Activated CD4-positive, alpha-beta T cell treated with anti-CD3 and anti-CD28 coated beads for 4 hours (primary cell): ENCODE results near the gene TTBK2.
"Not testable (repeated sequence)": the region's sequence is repeated elsewhere in the genome, so short reads cannot be mapped to it uniquely, and the experiment has no call there.

Experiments used
- DNase-seq, 2 donors: peaks; one replicate each; pipeline ENCODE4 v3.0.0-alpha.2; 2020

Gene TTBK2

DNA sequence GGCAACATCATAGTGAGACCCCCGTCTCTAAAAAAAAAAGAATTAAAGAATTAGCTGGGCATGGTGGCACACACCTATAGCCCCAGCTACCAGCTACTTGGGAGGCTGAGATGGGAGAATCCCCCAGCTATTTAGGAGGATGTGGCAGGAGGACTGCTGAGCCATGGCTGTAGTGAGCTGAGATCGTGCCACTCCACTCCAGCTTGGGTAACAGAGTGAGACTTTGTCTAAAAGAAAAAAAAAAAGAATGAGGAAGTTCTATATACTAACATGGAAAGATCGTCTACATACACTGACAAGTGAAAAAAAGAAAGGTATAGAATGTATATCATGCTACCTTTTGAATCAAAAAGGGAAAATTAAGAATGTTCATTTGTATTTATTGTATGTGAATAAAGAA lies 99.8 kb downstream of the TTBK2 start:
- no peak for DNase-seq

DNA sequence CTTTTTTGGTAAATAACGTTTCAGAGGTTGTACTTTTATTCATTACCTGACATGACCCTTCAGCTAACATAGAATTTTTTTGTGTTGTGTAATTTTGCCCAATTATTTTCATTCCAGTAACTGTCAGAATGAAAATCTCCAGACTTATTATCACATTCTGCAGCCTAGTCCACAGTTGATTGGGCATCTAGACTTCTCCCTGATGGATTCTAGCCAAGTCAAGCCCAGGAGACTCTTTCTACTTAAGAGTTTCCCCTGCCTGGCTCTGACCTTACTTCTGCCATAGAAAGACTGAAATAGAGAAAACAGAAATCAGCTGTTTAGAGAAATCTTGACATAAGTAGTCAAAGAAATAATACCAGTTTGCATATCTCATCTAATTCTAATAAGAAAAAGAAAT lies 100.8 kb downstream of the TTBK2 start:
- no peak for DNase-seq

DNA sequence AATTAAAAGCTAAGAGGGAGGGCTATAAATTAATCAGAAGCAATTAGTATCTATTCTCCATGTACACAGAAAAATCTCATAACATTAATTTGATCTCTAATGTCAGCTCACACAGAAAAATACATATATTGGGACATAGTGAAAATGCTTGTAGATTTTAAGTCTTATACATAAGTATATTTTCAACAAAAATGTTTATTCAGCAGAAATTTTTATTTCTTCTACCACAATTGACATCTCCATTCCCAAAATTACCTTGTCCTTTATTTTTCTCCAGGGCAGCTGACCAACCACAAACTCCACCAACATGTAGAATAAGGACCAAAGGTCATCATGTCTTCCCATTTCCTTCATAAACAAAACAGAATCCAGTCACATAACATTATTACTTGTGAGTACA lies 109.1 kb downstream of the TTBK2 start:
- no peak for DNase-seq

DNA sequence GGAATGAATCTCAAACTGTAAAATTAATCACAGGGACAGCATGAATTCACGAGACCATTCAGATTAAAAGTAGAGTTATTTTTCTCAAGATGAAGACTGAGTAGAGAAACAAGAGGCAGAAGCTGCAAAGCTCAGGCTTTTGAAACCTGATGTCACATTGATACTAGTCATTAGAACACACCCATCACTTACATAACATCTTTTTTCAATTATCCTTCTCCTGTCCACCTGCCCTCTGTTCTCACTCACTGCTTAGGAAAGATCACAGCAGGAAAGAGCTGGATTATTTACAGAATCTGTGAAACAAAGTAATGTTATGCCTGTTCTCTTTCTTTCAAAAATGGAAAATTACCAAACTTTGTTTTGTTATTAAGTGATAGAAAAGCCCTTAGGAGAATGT lies 111.7 kb downstream of the TTBK2 start:
- DNase-seq = no peak

DNA sequence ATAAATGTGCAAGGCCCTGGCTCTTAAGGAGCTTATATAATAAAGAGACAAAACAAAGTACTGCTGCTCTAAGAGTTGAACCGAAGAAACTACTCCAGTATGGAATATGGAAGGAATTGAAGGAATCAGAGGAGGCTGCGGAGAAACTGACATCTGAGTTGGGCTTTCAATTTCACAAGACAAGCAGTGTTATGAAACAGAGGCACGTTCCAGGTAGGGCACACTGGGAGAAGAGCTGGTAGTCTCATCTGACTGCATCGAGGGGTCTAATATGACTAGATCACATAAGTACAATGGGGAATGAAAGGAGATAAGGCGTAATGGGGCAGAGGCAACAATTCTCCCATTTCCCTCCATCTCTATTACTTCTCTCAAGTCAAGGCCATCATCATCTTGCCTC lies 115.3 kb downstream of the TTBK2 start:
- no peak for DNase-seq

DNA sequence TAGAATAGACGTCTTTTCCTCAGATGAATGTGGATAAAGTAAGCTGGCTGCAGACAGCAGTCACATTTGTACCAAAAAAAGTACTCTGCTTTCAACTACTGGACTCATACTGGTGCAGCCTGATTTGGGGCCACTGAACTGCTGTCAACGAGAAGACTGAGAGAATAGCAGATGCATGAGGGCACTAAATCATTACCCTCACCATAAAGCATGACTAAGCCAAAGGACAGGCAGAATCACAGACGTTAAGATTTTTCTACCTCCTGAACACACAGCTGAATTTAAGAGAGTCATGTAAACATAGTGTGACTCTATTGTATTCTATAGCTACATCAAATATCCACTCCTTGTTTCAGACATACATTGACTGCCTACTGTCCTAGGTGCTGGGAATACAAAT lies 115.8 kb downstream of the TTBK2 start:
- no peak for DNase-seq

DNA sequence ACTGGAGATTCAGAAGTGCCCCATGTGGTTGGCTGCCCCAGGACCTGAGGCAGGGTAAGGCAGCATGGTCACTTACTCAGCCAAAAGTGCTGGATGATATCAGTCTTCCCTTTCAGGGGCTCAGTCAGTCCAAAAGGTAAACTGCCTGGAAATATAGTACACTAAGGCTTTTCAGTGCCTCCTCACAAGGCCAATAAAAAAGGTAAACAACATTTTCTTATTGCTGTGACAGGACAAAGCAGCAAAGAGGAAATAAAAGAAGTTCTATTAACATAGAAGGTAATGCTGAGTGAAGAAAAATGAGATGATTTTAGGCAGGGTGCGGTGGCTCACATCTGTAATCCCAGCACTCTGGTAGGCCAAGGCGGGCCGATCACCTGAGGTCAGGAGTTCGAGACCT lies 117.1 kb downstream of the TTBK2 start:
- DNase-seq = no peak

DNA sequence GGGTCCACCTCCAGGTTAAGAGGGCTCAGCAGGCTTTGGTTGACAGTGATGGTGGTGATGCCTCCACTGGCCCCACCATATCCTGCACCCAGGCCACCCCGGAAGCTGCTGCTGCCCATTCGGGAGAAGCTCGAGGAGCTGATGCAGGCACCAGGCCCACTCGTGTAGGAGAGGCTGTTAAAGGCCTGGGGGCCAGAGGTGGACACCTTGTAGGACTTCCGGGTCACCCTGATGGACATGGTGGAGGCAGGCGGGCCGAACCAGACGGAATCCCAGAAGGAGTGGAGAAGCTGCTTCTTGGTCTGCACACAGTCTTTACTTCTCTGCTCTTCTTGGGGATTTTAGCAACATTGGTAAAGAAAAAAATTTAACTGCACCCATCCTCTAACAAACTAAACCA lies 118.4 kb downstream of the TTBK2 start:
- no peak for DNase-seq

DNA sequence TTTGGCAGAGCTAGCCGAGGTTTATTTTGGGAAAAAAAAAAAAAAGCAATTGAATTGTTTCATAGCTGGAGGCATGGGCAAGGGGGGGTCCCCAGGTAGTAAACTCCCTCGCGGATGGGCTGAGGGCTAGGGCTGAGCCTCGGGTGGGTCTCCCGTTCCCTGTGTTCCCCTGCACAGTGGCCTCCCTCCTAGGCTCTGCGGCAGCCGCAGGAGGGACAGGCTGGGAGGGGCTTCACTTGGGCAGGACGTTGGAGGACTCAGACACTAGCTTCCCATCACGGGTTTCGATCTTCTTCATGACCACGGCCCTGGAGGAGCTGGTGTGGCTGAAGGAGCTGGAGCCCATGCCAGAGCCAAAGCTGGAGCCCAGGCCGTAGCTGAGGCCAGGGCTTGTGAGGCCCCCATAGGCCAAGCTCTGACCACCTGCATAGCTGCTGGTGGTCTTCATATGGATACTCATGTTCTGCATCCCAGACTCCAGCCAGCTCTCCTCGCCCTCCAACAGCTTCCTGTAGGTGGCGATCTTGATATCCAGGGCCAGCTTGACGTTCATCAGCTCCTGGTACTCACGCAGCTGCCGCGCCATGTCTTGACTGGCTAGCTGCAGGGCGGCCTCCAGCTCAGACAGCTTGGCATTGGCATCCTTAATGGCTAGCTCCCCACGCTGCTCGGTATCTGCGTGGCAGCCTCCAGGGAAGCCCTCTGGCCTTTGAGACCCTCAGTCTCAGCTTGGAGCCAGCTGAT lies 119.7 kb downstream of the TTBK2 start:
- no peak for DNase-seq

DNA sequence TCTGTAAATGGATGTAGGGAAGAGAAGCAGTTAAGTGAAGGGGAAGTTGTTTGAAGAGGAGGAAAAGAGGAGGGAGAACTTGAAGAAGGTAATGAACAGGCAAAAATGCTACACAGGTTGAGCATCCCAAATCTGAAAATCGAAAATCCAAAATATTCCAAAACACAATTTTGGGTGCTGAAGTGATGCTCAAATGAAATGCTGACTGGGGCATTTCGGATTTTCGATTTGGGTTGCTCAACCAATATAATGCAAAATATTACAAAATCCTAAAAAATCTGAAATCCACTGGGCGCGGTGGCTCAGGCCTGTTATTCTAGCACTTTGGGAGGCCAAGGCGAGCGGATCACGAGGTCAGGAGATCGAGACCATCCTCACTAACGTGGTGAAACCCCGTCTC lies 121.8 kb downstream of the TTBK2 start:
- no peak for DNase-seq

DNA sequence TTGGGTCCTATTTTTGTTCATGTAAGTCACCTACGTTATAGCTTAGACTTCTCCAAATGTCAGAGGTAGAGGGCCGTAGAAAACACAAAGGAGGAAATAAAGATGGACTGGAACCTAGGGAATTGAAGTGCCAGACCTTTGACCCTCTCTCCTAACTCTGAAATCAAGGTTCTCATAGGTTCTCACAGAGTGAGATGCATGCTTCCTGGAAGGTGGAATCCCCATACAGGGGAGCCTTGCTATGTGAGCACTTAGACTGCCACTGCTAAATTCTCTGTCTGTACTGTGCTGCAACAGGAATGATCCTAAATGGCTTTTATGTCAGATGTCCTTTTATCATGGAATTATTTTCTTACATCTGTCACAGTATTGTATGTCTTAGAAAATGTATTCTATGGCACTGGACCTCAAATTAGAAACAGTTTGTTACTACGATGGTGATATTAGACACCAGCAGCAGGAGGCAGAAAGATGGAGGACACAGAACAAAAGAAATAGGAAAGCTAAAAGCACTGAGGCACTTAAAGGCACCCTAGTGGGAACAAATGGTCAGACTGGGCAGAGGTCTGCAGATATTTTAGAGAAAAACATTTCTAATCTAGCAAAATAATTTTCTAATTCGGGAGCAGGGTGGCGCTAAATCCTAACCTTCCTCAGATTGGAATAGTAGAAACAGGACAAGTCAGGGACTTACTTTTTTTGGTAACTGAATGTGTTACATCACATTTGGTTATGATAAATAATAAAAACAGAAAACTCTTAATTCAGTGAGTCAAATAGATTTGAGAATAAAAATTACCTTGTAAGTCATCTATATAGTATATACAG lies 123.4 kb downstream of the TTBK2 start:
- no peak for DNase-seq

DNA sequence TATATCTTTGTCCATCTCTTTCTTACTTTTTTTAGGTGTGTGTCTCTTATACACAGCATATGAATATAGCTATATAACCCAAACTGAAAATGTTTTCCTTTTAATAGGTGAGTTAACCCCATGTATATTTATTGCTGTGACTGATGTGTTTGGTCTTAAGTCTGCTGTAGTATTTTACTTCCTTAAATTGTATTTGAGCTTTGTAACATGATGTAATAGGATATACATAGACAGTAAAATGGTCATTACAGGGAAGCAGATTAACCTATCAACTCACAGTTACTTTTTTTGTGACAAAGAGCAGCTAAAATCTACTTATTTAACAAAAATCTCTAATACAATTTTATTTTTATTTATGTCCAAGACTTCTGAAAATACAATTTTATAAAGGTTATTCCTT lies 131.9 kb downstream of the TTBK2 start:
- DNase-seq = no peak

DNA sequence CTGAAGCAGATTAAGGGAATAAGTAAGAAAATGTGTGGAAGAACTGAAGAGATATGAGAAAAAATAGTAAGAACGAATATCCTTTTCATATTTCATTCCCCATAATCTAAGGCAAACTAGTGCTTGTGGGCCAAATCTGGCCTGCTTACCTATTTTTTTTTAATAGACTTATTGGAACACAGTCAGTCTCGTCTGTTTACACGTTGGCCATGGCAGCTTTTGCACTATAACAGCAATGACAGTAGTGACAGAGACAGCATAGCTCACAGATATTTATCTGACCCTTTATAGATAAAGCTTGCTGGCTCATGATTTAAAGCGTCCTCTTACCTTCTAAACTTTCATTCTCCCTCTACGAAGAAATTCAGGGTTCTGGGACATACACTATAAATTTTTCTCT lies 133.6 kb downstream of the TTBK2 start:
- DNase-seq = no peak

DNA sequence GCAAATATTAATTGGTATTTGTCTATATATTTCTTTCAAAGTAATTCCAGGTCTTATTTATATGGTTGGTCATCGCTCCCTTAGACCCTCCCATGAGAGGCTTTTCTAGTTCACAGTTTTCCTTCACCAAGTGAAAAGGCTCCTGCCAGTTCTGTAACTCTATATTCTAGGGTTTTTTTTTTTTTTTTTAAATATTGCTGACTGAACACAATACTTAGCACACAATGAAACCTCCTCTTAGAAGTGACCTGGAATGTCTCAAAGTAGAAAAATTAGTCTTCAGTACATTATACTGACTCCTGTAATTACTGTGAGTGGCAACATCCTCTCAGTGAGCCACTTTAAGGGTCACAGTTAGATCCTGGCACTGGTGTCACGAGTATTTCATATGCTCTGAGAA lies 135.0 kb downstream of the TTBK2 start:
- DNase-seq = no peak

DNA sequence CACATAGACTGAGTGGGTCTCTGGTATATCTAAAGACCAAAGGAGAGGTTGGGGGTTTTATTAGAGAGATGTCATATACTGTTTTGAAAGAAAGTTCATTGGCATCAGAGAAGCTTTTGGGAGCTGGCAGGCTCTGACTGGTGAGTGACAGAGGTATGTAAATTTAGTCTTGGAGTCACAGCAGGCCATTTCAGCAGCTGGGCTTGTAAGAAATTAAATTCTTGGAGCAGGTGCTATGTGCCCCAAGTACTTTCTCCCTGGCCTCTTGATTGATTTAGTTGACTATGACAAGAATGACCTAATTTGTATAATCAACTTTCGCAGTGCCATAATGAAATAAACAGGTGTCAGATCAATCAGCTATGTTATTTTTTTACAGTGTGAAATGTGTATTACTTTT lies 135.9 kb downstream of the TTBK2 start:
- no peak for DNase-seq

DNA sequence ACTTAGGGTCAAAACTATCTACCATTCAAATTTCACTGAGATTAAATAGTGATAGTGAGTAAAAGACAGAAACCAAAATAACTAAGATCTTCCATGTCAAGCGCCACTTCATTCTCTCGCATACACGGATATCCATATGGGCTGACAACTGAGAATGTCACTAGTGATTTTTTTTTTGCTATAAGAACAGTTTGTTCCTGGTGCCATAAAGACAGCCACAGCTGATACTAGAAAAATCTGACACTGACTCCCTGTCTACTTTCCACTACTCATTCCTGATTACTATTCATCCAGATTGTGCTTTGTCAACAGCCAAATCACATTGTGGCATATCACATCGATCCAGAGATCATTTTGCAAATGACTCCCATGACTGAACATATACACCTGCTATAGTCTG lies 137.9 kb downstream of the TTBK2 start:
- DNase-seq = no peak

DNA sequence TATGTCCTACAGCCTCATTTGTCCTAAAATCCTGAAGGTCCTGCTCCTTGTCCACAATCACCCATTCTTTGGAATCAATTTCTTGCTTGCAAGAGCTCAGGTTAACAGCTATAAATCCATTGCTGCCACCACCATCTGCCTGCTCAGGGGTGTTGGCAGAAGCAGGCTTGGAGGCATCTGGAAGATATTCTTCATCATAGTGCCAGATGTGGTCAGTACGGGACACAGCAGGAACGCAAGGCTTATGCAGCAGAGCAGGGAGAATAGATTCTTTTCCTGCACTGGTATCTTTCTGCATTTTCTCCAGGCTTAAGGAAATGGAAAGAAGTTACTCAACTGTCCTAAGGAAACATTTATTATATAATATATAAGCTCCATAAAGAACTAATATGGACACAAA lies 145.2 kb downstream of the TTBK2 start:
- DNase-seq = no peak

DNA sequence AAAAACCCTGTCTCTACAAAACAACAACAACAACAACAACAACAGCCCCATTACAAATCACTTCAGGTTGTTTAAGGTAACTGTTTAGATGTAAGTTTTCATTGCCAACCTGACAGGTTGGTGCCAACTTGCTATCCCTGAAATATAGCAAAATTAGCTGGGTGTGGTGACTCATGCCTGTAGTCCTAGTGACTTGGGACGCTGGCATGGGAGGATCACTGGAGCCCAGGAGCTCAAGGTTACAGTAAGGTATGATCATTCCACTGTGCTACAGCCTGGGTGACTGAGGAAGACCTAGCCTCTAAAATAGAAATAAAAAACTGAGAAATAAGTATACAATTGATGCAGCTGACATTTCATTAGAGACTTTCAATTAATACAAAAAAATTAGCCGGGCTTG lies 147.7 kb downstream of the TTBK2 start:
- no peak for DNase-seq

DNA sequence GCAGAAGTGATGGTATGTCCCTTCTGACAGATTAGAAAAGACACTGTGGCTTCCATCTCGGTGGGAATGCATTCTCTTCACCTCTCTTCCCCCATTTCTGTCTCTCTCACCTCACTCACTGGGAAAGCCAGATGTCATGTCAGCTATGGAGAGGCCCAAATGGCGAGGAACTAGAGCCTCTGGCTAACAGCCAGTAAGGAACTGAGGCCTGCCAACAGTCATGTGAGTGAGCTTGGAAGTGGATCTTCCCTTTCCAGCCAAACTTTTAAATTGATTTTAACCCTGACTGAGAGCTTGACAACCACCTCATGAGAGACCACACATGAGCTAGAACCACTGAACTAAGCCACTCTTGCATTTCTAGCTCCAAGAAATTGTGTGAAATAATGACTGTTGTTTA lies 148.4 kb downstream of the TTBK2 start:
- DNase-seq = no peak

DNA sequence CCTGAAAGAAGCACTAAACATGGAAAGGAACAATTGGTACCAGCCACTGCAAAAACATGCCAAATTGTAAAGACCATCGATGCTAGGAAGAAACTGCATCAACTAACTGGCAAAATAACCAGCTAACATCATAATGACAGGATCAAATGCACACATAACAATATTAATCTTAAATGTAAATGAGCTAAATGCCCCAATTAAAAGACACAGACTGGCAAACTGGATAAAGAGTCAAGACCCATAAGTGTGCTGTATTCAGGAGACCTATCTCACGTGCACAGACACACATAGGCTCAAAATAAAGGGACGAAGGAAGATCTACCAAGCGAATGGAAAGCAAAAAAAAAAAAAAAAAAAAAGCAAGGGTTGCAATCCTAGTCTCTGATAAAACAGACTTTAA lies 154.5 kb downstream of the TTBK2 start:
- not testable (repeated sequence) for DNase-seq

DNA sequence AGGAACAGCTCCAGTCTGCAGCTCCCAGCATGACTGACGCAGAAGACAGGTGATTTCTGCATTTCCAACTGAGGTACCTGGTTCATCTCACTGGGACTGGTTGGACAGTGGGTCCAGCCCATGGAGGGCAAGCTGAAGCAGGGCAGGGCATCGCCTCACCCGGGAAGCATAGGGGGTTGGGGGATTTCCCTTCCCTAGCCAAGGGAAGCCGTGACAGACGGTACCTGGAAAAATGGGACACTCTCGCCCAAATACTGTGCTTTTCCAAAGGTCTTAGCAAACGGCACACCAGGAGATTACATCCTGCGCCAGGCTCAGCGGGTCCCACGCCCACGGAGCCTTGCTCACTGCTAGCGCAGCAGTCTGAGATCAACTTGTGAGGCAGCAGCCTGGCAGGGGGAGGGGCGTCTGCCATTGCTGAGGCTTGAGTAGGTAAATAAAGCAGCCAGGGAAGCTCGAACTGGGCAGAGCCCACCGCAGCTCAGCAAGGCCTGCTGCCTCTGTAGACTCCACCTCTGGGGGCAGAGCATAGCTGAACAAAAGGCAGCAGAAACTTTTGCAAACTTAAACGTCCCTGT lies 156.3 kb downstream of the TTBK2 start:
- not testable (repeated sequence) for DNase-seq

DNA sequence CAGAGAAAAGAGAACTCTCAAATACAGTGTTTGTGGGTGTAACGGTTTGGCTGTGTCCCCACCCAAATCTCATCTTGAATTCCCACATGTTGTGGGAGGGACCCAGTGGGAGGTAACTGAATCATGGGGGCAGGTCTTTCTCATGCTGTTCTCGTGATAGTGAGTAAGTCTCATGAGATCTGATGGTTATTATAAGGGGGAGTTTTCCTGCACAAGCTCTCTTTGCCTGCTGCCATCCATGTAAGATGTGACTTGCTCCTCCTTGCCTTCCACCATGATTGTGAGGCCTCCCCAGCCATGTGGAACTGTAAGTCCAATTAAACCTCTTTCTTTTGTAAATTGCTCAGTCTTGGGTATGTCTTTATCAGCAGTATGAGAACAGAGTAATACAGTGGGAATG lies 158.8 kb downstream of the TTBK2 start:
- DNase-seq = not testable (repeated sequence)

DNA sequence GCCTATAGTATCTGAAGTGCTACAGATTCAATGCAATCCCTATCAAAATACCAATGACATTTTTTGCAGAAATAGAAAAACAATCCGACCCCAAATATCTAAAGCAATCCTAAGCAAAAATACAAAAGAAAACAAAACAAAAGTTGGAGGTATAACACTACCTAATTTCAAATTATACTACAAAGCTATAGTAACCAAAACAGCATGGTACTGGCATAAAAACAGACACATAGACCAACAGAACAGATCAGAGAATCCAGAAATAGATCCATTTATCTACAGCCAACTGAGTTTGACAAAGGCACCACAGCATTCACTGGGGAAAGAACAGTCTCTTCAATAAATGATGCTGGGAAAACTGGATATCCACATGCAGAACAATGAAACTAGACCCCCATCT lies 159.8 kb downstream of the TTBK2 start:
- no peak for DNase-seq

DNA sequence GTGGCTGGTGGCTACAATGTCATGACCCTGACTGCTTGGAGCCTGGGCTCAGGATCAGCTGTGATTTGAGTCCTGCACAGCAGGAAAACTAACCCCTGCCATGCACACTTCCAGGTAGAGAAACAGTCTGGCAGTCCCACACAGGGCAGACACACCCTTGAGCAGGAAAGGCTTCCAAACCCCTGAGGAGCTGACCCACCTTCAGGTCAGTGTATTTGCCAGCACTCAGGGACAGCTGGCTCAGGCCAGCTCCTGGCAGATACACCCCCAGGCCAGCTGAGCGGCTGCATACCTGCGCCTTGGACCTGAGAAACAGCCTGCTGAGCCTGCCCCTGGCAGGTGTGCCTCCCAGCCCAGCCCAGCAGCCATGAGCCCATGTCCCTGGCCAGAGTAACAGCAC lies 161.5 kb downstream of the TTBK2 start:
- DNase-seq = no peak
